GM18505 (cell line): ENCODE data around the gene KHSRP.

Experiments used
- ATAC-seq: cut with Tn5 transposase; IDR thresholded peaks from one replicate; pipeline ENCODE4 v1.9.1; 2021; ENCODE audit not compliant: unreplicated experiment
- POLR2A ChIP-seq: IDR thresholded peaks from 4 replicates; pipeline ENCODE4 v1.6.1; 2011; ENCODE audit warnings: borderline replicate concordance; ENCODE audit not compliant: insufficient read depth, insufficient read length; ENCODE audit errors: extremely low read depth

Gene KHSRP

DNA sequence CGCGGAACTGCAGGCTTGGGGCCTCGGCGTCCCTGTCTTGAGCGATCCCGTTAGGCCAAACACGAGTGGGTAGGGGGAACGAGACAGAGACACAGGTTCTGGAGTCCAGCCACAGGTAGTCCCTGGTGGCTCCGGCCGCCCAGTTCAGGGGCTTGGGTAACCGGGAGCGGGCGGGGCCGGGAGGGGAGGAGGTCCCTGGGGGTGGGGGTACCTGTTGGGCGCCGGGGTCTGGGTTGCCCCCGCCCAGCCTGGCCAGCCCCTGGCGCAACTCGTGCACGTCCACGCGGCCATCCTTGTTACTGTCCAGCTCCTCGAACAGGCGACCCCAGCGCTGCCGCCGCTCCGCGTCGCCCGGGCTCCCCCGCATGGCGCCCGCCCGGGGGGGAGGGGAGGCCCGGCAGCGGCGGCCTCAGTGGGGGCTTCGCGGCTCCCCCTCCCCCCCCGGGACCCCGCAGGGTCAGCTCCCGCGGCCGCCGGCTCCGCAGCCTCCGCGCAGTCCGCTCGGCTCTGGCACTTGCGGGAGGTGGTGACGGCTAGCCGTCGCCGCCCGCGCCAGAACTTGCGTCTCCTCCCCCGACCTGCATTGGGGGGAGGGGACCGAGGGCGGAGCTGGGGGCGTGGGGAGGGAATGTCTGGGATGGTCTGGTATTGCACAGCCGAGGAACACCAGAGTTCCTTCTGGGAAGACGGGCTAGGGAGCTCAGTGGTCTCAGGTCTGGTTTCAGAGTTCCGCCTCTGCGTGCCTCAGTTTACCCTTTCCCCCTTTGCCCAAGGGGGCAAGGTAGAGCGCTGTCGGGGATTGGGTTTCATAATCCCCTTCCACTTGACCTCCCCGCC, 34.9 kb upstream of the KHSRP start, which contains the start of gene SLC25A23:
TSS of gene SLC25A23 (minus strand) at position 531 of the 837 bp plus-strand sequence. CDS start at position 367, 164 bp downstream.
- ATAC-seq = peak; percentile 33
- peak; percentile 44 for TF ChIP-seq POLR2A

DNA sequence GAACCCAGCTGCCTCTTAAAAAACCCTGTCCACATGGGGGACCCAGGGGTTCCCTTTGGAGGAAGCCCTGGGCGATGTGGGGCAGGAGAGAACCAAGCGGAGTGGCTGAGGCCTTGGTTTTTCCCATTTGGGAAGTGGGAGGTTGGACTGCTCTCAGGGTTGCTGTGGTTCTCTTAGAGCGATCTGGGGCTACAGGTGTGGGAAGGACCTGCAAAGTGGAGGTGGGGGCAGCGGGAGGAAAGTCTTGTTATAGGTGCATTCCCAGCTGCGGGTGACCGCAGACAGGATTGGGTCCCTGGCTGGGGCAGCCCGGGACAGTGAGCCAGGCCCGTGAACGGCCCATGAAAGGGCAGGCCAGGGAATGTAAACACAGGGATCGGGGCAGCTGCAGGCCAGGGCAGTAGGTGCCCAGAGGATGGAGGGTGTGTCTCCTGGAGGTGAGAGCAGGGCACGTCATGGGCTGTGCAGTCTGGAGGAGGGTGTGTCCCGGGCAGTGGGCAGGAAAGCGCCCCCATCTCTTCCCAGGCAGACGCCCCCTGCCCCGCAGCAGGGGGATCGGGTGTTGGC, 34.2 kb upstream of the KHSRP start:
- no peak for ATAC-seq
- TF ChIP-seq POLR2A = no peak

DNA sequence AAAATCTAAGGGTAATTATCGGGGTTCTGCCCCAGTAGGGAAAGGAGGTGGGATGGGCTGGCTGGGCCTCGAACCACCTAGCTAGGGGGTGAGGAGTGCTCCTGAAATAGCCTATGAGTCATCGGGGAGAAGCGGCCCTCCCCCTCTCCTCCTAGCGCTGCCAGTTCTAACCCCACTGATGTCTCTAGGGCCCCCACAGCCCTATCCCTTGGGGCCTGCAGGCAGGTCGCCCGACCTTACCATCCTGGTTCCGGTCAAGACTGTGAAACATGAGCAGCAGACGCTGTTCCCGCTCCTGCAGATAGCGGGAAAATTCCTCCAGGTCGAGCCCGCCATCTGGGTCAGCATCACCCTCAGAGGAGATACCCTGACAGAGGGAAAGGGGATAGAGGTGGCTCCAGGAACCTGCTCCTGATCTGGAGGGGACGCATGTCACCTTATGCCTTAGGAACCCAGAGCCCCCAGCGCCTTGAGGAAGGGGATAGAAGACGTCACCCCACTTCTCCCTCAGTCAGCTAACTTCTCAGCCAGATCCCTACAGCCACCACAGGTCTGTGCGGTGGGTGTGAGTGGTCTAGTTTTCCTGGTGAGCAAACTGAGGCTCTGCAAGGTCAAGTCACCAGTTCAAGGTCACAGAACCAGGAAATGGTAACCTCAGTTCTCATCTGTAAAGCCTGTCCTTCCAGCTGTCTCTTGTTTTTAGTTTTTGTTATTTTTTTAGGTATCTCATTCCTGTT, 33.5 kb upstream of the KHSRP start:
- no peak for ATAC-seq
- TF ChIP-seq POLR2A = no peak

DNA sequence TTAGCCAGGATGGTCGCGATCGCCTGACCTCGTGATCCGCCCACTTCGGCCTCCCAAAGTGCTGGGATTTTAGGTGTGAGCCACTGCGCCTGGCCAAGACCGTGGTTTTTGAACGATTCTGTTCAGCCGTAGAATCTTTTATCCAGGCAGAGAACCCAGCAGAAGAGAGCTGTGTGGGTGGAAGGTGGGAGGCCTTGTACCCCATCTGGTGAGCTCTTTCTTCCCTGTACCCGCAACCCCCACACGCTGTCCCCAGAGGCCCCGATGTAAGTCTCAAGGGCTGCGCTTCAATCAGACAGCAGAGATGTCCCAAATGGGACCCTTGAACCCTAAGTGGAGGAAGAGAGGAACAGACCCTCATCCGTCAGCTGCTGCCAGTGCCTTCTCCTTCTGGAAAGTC, 31.3 kb upstream of the KHSRP start:
- no peak for ATAC-seq
- no peak for TF ChIP-seq POLR2A

DNA sequence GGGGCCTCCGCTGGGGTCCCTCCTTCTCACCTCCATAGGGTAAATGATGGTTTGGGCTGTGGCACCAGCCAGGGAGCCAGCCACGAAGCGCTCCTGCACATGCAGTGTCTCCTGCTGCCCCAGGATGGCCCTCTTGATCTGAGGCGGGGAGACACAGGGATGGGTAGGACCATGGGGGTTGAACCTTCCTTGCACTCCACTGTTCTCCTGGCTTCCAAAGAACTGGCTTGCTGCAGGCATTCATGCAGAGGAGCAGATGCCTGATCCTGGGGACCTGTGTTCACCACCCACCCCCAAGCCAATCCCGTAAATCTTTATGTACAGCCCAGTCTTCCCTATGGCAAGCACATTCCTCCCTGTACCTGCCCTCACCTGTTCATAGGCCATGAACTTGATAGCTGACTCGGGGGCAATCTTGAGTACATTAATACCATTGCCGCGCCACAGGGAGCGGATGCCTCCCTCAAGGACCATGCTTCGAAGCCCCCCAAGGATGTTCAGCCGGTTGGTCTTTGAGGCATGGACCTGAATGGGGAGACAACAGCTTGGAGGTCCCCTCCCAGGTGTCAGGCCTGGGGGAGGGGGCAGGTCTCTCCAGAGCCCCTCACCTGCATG, 29.4 kb upstream of the KHSRP start:
- ATAC-seq = no peak
- TF ChIP-seq POLR2A = no peak

DNA sequence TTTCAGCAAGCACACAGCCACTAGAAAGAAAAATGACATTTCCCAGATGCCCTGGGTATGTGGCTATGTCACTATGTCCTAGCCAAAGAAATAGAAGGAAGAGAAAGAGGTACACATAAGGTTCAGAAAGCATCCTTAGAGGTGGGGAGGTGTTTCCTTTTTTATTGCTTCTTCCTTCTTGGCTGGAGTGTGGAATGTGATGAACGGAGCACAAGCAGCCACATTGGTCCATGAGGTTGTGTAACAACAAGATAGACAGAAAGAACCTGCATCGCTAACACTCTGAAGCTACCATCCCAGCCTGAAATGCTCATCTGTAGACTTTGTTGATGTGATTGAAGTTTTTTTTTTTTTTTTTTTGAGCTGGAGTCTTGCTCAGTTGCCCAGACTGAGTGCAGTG, 28.3 kb upstream of the KHSRP start:
- no peak for ATAC-seq
- TF ChIP-seq POLR2A = no peak

DNA sequence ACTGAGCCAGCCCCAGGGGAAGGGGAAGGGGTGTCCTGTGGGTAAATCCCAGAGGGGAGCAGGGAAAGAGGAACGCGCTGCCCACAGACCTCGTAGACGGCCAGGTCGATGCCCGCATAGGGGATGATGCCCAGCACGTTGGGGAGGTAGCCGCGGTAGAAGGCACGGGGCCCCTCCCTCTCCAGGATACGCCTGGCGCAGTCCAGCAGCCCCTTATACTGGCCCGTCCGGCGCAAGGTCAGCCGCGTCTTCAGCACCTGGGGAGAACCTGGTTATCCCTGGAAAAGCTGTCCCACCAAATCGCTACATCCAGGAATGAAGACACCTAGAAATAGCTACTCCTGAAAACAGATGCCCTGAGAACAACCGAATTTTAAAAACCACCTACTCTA, 27.6 kb upstream of the KHSRP start:
- ATAC-seq = no peak
- TF ChIP-seq POLR2A = no peak

DNA sequence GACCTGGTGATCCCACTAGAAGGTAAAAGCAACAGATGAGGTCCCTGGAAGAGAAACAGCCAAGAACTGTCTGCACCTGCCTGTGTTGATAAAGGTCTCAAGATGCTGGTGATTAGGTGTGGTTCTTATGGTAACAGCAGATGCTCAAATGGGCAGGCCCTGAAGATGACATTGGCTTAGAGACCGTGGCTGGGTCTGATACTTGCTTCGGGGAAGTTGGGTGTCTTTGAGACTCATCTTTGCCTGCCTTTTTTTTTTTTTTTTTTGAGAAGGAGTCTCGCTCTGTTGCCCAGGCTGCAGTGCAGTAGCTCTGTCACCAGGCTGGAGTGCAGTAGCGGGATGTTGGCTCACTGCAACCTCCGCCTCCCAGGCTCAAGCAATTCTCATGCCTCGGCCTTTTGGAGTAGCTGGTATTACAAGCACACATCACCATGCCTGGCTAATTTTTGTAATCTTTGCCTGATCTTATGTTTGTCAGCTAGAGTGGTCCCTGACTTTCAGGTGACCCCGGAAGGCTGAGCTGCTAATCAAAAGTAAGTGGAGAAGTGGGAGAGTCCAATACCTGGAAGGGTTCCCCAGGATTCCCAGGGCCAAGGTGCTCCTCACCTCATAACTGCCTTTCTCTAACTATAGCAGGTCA, 27.1 kb upstream of the KHSRP start:
- no peak for ATAC-seq
- no peak for TF ChIP-seq POLR2A

DNA sequence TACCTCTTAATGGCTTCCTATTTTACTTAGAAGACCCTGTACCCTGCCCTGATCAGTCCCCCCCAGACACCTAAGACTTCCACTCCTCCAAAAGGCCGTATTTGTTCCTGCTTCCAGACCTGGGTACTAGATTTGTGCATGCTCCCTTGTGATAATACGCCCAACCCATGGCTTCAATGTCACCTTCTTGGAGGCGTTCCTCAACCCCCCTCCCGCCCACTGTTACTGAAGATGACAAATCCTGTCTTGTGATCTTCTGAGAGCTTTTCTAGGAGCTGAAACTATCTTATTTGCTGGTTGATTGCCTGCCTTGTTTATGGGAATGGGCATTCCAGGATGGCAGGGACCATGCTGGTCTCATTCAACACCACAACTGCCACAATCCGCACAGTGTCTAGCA, 25.6 kb upstream of the KHSRP start:
- ATAC-seq = no peak
- TF ChIP-seq POLR2A = no peak

DNA sequence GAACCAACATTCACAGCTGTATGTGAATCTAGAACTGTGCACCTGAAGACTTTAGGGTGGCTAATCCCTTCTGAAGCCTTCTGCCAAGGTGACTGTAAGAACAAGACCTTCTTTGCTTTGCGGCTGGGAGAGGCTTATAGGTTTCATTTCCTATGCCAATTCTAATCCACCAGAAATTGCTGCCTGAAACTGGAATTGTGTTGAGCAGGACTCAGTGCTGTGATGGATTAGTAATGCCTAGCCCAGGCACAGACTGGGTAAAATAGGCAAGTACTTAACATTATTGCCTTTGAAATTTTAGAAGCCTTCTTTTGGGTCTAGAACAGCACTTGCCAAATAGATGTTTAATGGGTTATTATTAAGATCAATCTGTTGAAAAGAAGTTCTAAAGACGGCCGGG, 23.4 kb upstream of the KHSRP start:
- TF ChIP-seq POLR2A = no peak

DNA sequence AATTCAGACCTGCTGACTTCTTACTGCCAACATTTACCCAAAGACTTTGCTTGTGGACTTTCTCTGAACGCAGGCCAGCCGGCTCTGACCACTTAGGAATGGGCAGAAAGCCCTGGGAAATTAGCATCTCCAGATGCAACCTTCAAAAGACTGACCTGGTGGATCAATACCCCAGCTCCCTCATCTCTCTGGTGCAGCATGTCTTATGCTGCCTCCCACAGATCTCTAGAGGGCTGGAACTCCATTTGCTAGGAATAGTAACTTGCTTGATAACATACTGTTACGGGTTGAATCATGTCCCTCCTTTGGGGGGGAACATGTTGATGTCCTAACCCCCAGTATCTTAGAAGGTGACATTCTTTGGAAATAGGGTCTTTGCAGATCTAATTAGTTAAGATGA, 21.8 kb upstream of the KHSRP start:
- no peak for TF ChIP-seq POLR2A
- no peak for ATAC-seq

More for the DNA sequence above, 23.4 kb upstream of the KHSRP start:
- no peak for ATAC-seq

DNA sequence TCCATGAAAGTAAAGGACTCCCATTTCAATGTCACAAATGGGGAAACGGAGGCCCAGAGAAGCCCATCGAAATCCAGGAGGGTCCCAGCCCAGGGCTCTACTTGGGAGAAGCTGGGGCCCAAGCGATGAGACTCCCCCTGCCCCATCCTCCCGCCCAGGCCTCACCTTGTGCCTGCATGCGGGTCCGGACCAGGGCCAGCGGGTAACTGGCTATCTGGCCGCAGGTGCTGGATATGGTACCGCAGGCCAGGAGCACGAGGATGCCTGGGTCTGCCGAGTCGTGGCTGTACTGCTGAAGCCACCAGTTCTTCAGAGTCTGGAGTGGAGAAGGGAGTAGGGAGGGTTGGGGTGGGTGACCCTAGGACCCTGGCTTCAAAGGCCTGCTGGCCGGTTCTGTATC, 19.4 kb upstream of the KHSRP start:
- ATAC-seq = no peak
- TF ChIP-seq POLR2A = no peak
